Measurements from ENCODE around the gene ANP32E. TPM values are rescaled to one million over a fixed set of nuclear protein-coding genes. Genes with fewer than 3 reads are reported as not detected.
A peak's percentile ranks its signal among the peaks of the same experiment; 100 is the strongest.

Gene ANP32E
- total and polyA plus RNA-seq, 9 of the 15 experiments (the other 6 are each of a cell fraction or from before 2014, with no cell fraction given): 60.4 to 197 (median 104) TPM

GRCh38 chr1:150234566-150235293 lies 1.2 kb downstream of the ANP32E start (continued):
- TF ChIP-seq HIVEP1 (CRISPR knock-in tag; IDR thresholded peaks at IDR 0.05): peak; percentile 78; the same call in 1 of the 2 replicates
- TF ChIP-seq PTBP1 (IDR thresholded peaks at IDR 0.05; ENCODE audit: low read depth, low read length): no peak
- TF ChIP-seq SPI1 (IDR thresholded peaks at IDR 0.05; ENCODE audit: borderline replicate concordance, low read depth, low read length): no peak
- TF ChIP-seq VEZF1 (CRISPR knock-in tag; IDR thresholded peaks at IDR 0.05): peak; percentile 50; the same call in 1 of the 2 replicates
- TF ChIP-seq ZNF79 (CRISPR knock-in tag; IDR thresholded peaks at IDR 0.05; ENCODE audit: low read depth): no peak
- peak; percentile 21; the same call in 1 of the 2 replicates for TF ChIP-seq ZBTB1 (CRISPR knock-in tag; IDR thresholded peaks at IDR 0.05; ENCODE audit: borderline replicate concordance, low read depth)
- TF ChIP-seq NFE2L1 (tag; IDR thresholded peaks at IDR 0.05; ENCODE audit: borderline replicate concordance, low read depth): no peak
- TF ChIP-seq ZNF395 (CRISPR knock-in tag; IDR thresholded peaks at IDR 0.05): peak; percentile 70
- TF ChIP-seq THAP12 (CRISPR knock-in tag; IDR thresholded peaks at IDR 0.05): no peak
- TF ChIP-seq TCF3 (CRISPR knock-in tag; IDR thresholded peaks at IDR 0.05): no peak
- no peak for TF ChIP-seq KAT2B (IDR thresholded peaks at IDR 0.05; ENCODE audit: low read depth, low read length)
- TF ChIP-seq TEAD2 (tag; IDR thresholded peaks at IDR 0.05): no peak
- TF ChIP-seq ZNF253 (CRISPR knock-in tag; conservative IDR thresholded peaks at IDR 0.05): no peak
- TF ChIP-seq FUS (optimal IDR thresholded peaks at IDR 0.05; ENCODE audit: low read depth, low read length): no peak
- no peak for TF ChIP-seq GTF2B (IDR thresholded peaks at IDR 0.05; ENCODE audit: extremely low read depth, insufficient read length)
- no peak for TF ChIP-seq SFPQ (IDR thresholded peaks at IDR 0.05; ENCODE audit: low read depth, low read length)

Measured in K562 (cell line).